Hepatocyte (in vitro differentiated cells): ENCODE data around the gene YOD1. TPM values are rescaled to one million over a fixed set of nuclear protein-coding genes. Genes with fewer than 3 reads are reported as not detected.

Experiments
- DNase-seq: peaks from one replicate; pipeline ENCODE4 v3.0.0-alpha.2; 2016; ENCODE audit warnings: low spot score
- H2AFZ ChIP-seq: fragments of 200-600 bp; sonication (generic); 2 replicates; pipeline ENCODE4 v1.6.0; 2016; ENCODE audit warnings: antibody characterized with exemption, mild to moderate bottlenecking
- H3K27ac ChIP-seq: fragments of 200-600 bp; sonication (generic); 2 replicates; pipeline ENCODE4 v1.5.1; 2016; ENCODE audit warnings: mild to moderate bottlenecking
- H3K27me3 ChIP-seq: fragments of 200-600 bp; sonication (generic); 2 replicates; pipeline ENCODE4 v1.6.1; 2016
- H3K36me3 ChIP-seq: fragments of 200-600 bp; sonication (generic); replicated peaks from 2 replicates; pipeline ENCODE4 v1.5.1; 2016; ENCODE audit warnings: low read depth; ENCODE audit not compliant: insufficient read depth
- H3K4me1 ChIP-seq: fragments of 200-600 bp; sonication (generic); 2 replicates; pipeline ENCODE4 v1.5.1; 2016; ENCODE audit warnings: mild to moderate bottlenecking, moderate library complexity; ENCODE audit not compliant: insufficient read depth
- H3K4me2 ChIP-seq: fragments of 200-600 bp; sonication (generic); 2 replicates; pipeline ENCODE4 v1.6.0; 2016
- H3K4me3 ChIP-seq: fragments of 200-600 bp; sonication (generic); 2 replicates; pipeline ENCODE4 v1.5.1; 2016; ENCODE audit warnings: mild to moderate bottlenecking
- H3K79me2 ChIP-seq: fragments of 200-600 bp; sonication (generic); 2 replicates; pipeline ENCODE4 v1.6.0; 2017; ENCODE audit warnings: mild to moderate bottlenecking
- H3K9me2 ChIP-seq: fragments of 200-600 bp; sonication (generic); replicated peaks from 2 replicates; pipeline ENCODE4 v1.6.0; 2017; ENCODE audit warnings: mild to moderate bottlenecking; ENCODE audit not compliant: insufficient read depth
- H3K9me3 ChIP-seq: fragments of 200-600 bp; sonication (generic); 2 replicates; pipeline ENCODE4 v1.5.1; 2016; ENCODE audit warnings: low read depth, mild to moderate bottlenecking
- H4K20me1 ChIP-seq: fragments of 200-600 bp; sonication (generic); 2 replicates; pipeline ENCODE4 v1.6.0; 2016; ENCODE audit warnings: mild to moderate bottlenecking; ENCODE audit not compliant: insufficient read depth, poor library complexity, severe bottlenecking
- CTCF ChIP-seq: fragments of 200-600 bp; sonication (generic); IDR thresholded peaks from 2 replicates; pipeline ENCODE4 v1.5.1; 2016; ENCODE audit warnings: antibody characterized with exemption, mild to moderate bottlenecking; ENCODE audit not compliant: poor library complexity
- EZH2 ChIP-seq: fragments of 200-600 bp; sonication (generic); IDR thresholded peaks from 2 replicates; pipeline ENCODE4 v1.6.1; 2016; ENCODE audit warnings: antibody characterized with exemption, mild to moderate bottlenecking, borderline replicate concordance
- EZH2phosphoT487 ChIP-seq: fragments of 200-600 bp; sonication (generic); IDR thresholded peaks from one replicate; pipeline ENCODE4 v1.6.1; 2018; ENCODE audit warnings: antibody characterized with exemption, mild to moderate bottlenecking, low read depth, moderate library complexity; ENCODE audit not compliant: unreplicated experiment, severe bottlenecking
- WGBS: methylation state at CpG from one replicate; pipeline ENCODE4 v1.1.6; 2016; ENCODE audit warnings: low lambda C conversion rate; ENCODE audit errors: missing lambda C conversion rate; 5-methylcytosine and 5-hydroxymethylcytosine counted together
- polyA plus RNA-seq: library from polyadenylated mRNA; unstranded; fragments of >200 nt; fragmentation: Nextera tagmentation; extraction: Ambion mirVana; gene quantifications from 2 replicates; pipeline ENCODE4 v1.2.1, GENCODE V29; 2016
- total RNA-seq: library from RNA; depleted of rRNA; stranded (reverse); fragments of >200 nt; gene quantifications from 2 replicates; pipeline ENCODE4 v1.2.3, GENCODE V29; 2014

The YOD1 gene
- total and polyA plus RNA-seq, 2 experiments from 2014 or later: 4.5 to 25.7 TPM

- Histone ChIP-seq H3K4me2 (no peak overlapping the region), H3K79me2 (no peaks in the 10 kb centered on the region), H3K4me1 (peaks cover 9% of the 10 kb centered on the region), H3K27ac (no peak overlapping the region), H3K9me2 (no peaks in the 10 kb centered on the region), H4K20me1 (no peaks in the 10 kb centered on the region), H3K36me3 (no peaks in the 10 kb centered on the region), H3K9me3 (no peaks in the 10 kb centered on the region), H3K27me3 (no peaks in the 10 kb centered on the region), H3K4me3 (no peak overlapping the region), H2AFZ (no peak overlapping the region)
- DNase-seq: no peak
- WGBS: 97% methylated on average over 6 of the region's 6 CpGs
- TF ChIP-seq CTCF: no peak
- TF ChIP-seq EZH2phosphoT487: no peak
- no peak for TF ChIP-seq EZH2
Measured at GRCh38 chr1:207013321-207014085, 37.5 kb downstream of the YOD1 start.

GRCh38 chr1:207010726-207011125 lies 40.3 kb downstream of the YOD1 start:
- no peaks in the 10 kb centered on the region for H3K9me2 ChIP-seq
- 91% methylated on average over 2 of the region's 2 CpGs for WGBS

GRCh38 chr1:207009945-207010344 lies 41.1 kb downstream of the YOD1 start:
- Histone ChIP-seq H3K4me3 (no peak overlapping the region), H3K27me3 (no peaks in the 10 kb centered on the region), H3K4me2 (no peak overlapping the region), H3K27ac (peak overlapping the region; percentile 87), H4K20me1 (no peaks in the 10 kb centered on the region), H3K4me1 (peaks cover 19% of the 10 kb centered on the region), H2AFZ (no peak overlapping the region), H3K36me3 (no peaks in the 10 kb centered on the region), H3K9me3 (no peaks in the 10 kb centered on the region), H3K79me2 (no peaks in the 10 kb centered on the region), H3K9me2 (no peaks in the 10 kb centered on the region)
- no peak for TF ChIP-seq CTCF
- TF ChIP-seq EZH2: no peak
- no peak for TF ChIP-seq EZH2phosphoT487
- WGBS: 78% methylated on average over 7 of the region's 7 CpGs
- DNase-seq: no peak

More at GRCh38 chr1:207010726-207011125, 40.3 kb downstream of the YOD1 start:
- Histone ChIP-seq H3K79me2 (no peaks in the 10 kb centered on the region), H3K4me1 (peaks cover 19% of the 10 kb centered on the region), H3K9me3 (no peaks in the 10 kb centered on the region), H2AFZ (no peak overlapping the region), H3K4me2 (no peak overlapping the region), H3K4me3 (no peak overlapping the region), H3K27ac (peak overlapping the region; percentile 87), H3K36me3 (no peaks in the 10 kb centered on the region), H4K20me1 (no peaks in the 10 kb centered on the region), H3K27me3 (no peaks in the 10 kb centered on the region)
- no peak for DNase-seq
- TF ChIP-seq CTCF (no peak), EZH2 (no peak), EZH2phosphoT487 (no peak)
